H1 (cell line): Measurements from ENCODE around the gene CRYGD. TPM values are rescaled to one million over a fixed set of nuclear protein-coding genes. Genes with fewer than 3 reads are reported as not detected.

ENCODE experiments used
- CTCF ChIA-PET: fragments of 300-600 bp; sonication (Branson Sonifier 250); formaldehyde crosslinking; loops from one replicate; lab custom pipeline; 2021; ENCODE audit not compliant: partially characterized antibody; lab: Charles Lee
- POLR2A ChIA-PET: fragments of 300-600 bp; sonication (Branson Sonifier 250); formaldehyde crosslinking; loops from one replicate; lab custom pipeline; 2021; ENCODE audit warnings: inconsistent platforms; ENCODE audit not compliant: partially characterized antibody; lab: Charles Lee
- DNase-seq, 2 experiments: peaks; one replicate each; pipeline versions ENCODE4 v3.0.0 to v3.0.0-alpha.2; 2010 to 2022; ENCODE audit warnings: low spot score in 2 of 2, low read depth in 1 of 2, mixed read lengths in 1 of 2
- FAIRE-seq: peaks from 2 replicates; lab custom pipeline; 2011; peaks lifted over from hg19 to GRCh38; lab: Jason Lieb, UNC
- H2AFZ ChIP-seq: 2 replicates; pipeline ENCODE4 v1.8.1; 2012; ENCODE audit warnings: low read length, inconsistent platforms
- H2AK5ac ChIP-seq: 2 replicates; pipeline ENCODE4 v1.6.1; 2013; ENCODE audit warnings: low read depth, low read length
- H2BK120ac ChIP-seq: replicated peaks from 2 replicates; pipeline ENCODE3; 2013; ENCODE audit warnings: low read depth, low read length, inconsistent platforms
- H2BK12ac ChIP-seq: 2 replicates; pipeline ENCODE4 v1.6.1; 2013; ENCODE audit warnings: low read depth, low read length
- H2BK15ac ChIP-seq: 2 replicates; pipeline ENCODE4 v1.6.1; 2013; ENCODE audit warnings: low read length
- H2BK20ac ChIP-seq: 2 replicates; pipeline ENCODE4 v1.6.1; 2013; ENCODE audit warnings: low read length
- H2BK5ac ChIP-seq: 2 replicates; pipeline ENCODE4 v1.6.1; 2013; ENCODE audit warnings: low read depth, low read length
- H3K14ac ChIP-seq: 2 replicates; pipeline ENCODE4 v1.6.1; 2013; ENCODE audit warnings: inconsistent platforms; ENCODE audit not compliant: insufficient read length
- H3K18ac ChIP-seq: 2 replicates; pipeline ENCODE4 v1.6.1; 2013; ENCODE audit warnings: low read length; ENCODE audit errors: extremely low read depth
- H3K23ac ChIP-seq: 2 replicates; pipeline ENCODE4 v1.6.1; 2013; ENCODE audit warnings: inconsistent platforms; ENCODE audit not compliant: insufficient read length
- H3K23me2 ChIP-seq: 2 replicates; pipeline ENCODE4 v1.6.1; 2013; ENCODE audit warnings: low read depth, low read length
- H3K27ac ChIP-seq: 2 replicates; pipeline ENCODE4 v1.6.1; 2011; ENCODE audit warnings: low read depth, low read length, inconsistent platforms
- H3K27me3 ChIP-seq, 4 experiments: replicated peaks in 1 of 4; 1 replicate in 1 of 4; 2 replicates in 3 of 4; pipeline versions ENCODE4 v1.6.1 to v1.8.1; 2011 to 2013; ENCODE audit warnings: low read length in 3 of 4, mild to moderate bottlenecking in 3 of 4, inconsistent platforms in 2 of 4, mixed read lengths in 2 of 4, moderate library complexity in 1 of 4; ENCODE audit not compliant: control insufficient read depth in 3 of 4, insufficient read depth in 3 of 4; ENCODE audit errors: extremely low read depth in 1 of 4
- H3K36me3 ChIP-seq, 4 experiments: 2 replicates each; pipeline versions ENCODE4 v1.6.1 to v1.8.1; 2011 to 2013; ENCODE audit warnings: mild to moderate bottlenecking in 4 of 4, low read length in 3 of 4, moderate library complexity in 2 of 4, control low read depth in 1 of 4, inconsistent platforms in 1 of 4; ENCODE audit not compliant: insufficient read depth in 4 of 4, control insufficient read depth in 2 of 4
- H3K4ac ChIP-seq: replicated peaks from 2 replicates; pipeline ENCODE3; 2013; ENCODE audit warnings: low read length, low read depth, mixed read lengths, inconsistent platforms; ENCODE audit not compliant: insufficient read length
- H3K4me1 ChIP-seq, 4 experiments: replicated peaks in 1 of 4; 1 replicate in 1 of 4; 2 replicates in 3 of 4; pipeline versions ENCODE4 v1.6.1 to v1.8.1; 2011 to 2013; ENCODE audit warnings: low read length in 3 of 4, inconsistent platforms in 2 of 4, mixed read lengths in 1 of 4; ENCODE audit not compliant: insufficient read depth in 4 of 4, control insufficient read depth in 3 of 4
- H3K4me2 ChIP-seq, 2 experiments: 2 replicates each; pipeline versions ENCODE4 v1.6.1 to v1.8.1; 2011 to 2013; ENCODE audit warnings: low read depth in 2 of 2, low read length in 2 of 2, control low read depth in 1 of 2, inconsistent platforms in 1 of 2, mild to moderate bottlenecking in 1 of 2; ENCODE audit not compliant: insufficient read depth in 1 of 2
- H3K4me3 ChIP-seq, 4 experiments: fragments of 200-600, 300-600 bp in 1 of 4; sonication (generic), shearing (Covaris generic), sonication (Bioruptor Twin) in 1 of 4; 2 replicates each; pipeline versions ENCODE4 v1.5.1 to v1.8.1; 2011 to 2016; ENCODE audit warnings: low read length in 4 of 4, low read depth in 3 of 4, control low read depth in 2 of 4, inconsistent platforms in 2 of 4, mild to moderate bottlenecking in 2 of 4, mixed read lengths in 1 of 4, moderate library complexity in 1 of 4; ENCODE audit not compliant: insufficient read depth in 2 of 4; ENCODE audit errors: extremely low read depth in 1 of 4
- H3K56ac ChIP-seq: replicated peaks from 2 replicates; pipeline ENCODE3; 2013; ENCODE audit warnings: low read depth, mild to moderate bottlenecking, mixed read lengths, low read length, inconsistent platforms; ENCODE audit not compliant: insufficient read length
- H3K79me1 ChIP-seq: 2 replicates; pipeline ENCODE4 v1.6.1; 2013; ENCODE audit warnings: low read depth, low read length, control low read depth
- H3K79me2 ChIP-seq, 2 experiments: 2 replicates each; pipeline versions ENCODE4 v1.6.1 to v1.8.1; 2012 to 2013; ENCODE audit warnings: low read length in 2 of 2, mild to moderate bottlenecking in 2 of 2, inconsistent platforms in 1 of 2; ENCODE audit not compliant: insufficient read depth in 2 of 2, control insufficient read depth in 1 of 2
- H3K9ac ChIP-seq, 4 experiments: replicated peaks in 1 of 4; 1 replicate in 1 of 4; 2 replicates in 3 of 4; pipeline versions ENCODE4 v1.6.1 to v1.8.1; 2011 to 2013; ENCODE audit warnings: low read depth in 3 of 4, low read length in 3 of 4, control low read depth in 2 of 4, mild to moderate bottlenecking in 2 of 4, moderate library complexity in 2 of 4, inconsistent platforms in 1 of 4; ENCODE audit errors: extremely low read depth in 1 of 4
- H3K9me3 ChIP-seq, 2 experiments: 2 replicates each; pipeline versions ENCODE4 v1.6.1 to v1.8.1; 2012 to 2013; ENCODE audit warnings: mild to moderate bottlenecking in 2 of 2, moderate library complexity in 2 of 2, control low read depth in 1 of 2, inconsistent platforms in 1 of 2, low read depth in 1 of 2, low read length in 1 of 2, mixed read lengths in 1 of 2; ENCODE audit not compliant: insufficient read depth in 2 of 2
- H4K20me1 ChIP-seq, 2 experiments: replicated peaks in 1 of 2; 2 replicates each; pipeline versions ENCODE3 to v1.8.1; 2011 to 2013; ENCODE audit warnings: inconsistent platforms in 2 of 2, low read length in 2 of 2, mild to moderate bottlenecking in 1 of 2; ENCODE audit not compliant: insufficient read depth in 2 of 2, control insufficient read depth in 1 of 2
- H4K5ac ChIP-seq: 2 replicates; pipeline ENCODE4 v1.6.1; 2013; ENCODE audit warnings: low read length, low read depth, mixed read lengths, inconsistent platforms; ENCODE audit not compliant: insufficient read length
- H4K8ac ChIP-seq: 2 replicates; pipeline ENCODE4 v1.8.0; 2013; ENCODE audit warnings: mild to moderate bottlenecking, moderate library complexity, low read length, inconsistent platforms; ENCODE audit not compliant: insufficient read depth; ENCODE audit errors: extremely low read depth
- H4K91ac ChIP-seq: replicated peaks from 2 replicates; pipeline ENCODE3; 2013; ENCODE audit warnings: low read length, mixed read lengths, inconsistent platforms; ENCODE audit not compliant: insufficient read length
- SIN3A ChIP-seq, 2 experiments: IDR thresholded peaks in 1 of 2; conservative IDR thresholded peaks in 1 of 2; 2 replicates each; pipeline ENCODE4 v1.6.1; 2011 to 2012; ENCODE audit warnings: low read length in 2 of 2, improper control_type of control experiment in 1 of 2, low read depth in 1 of 2, mild to moderate bottlenecking in 1 of 2
- WGBS, 2 experiments: shearing (Covaris generic) in 1 of 2; methylation state at CpG; one replicate each; pipeline versions ENCODE4 v1.1.6 to v1.1.7; 2013 to 2015; ENCODE audit warnings: low lambda C conversion rate in 2 of 2, mixed read lengths in 2 of 2, inconsistent platforms in 1 of 2, low coverage in 1 of 2, missing lambda C conversion rate in 1 of 2; ENCODE audit not compliant: insufficient replicate concordance in 2 of 2, insufficient coverage in 1 of 2, insufficient read length in 1 of 2; ENCODE audit errors: extremely low coverage in 1 of 2, missing lambda C conversion rate in 1 of 2; 5-methylcytosine and 5-hydroxymethylcytosine counted together
- polyA plus RNA-seq, 7 experiments: library from polyadenylated mRNA; depleted of rRNA in 3 of 7; stranded (reverse) in 5 of 7; unstranded in 2 of 7; fragments of >200 nt in 5 of 7; fragments of 200-250 nt in 2 of 7; gene quantifications; 1 replicate in 5 of 7; 2 replicates in 1 of 7; 4 replicates in 1 of 7; pipeline versions ENCODE4 v1.2.1 to v1.2.3, GENCODE V29; 2011 to 2013; ENCODE audit warnings: missing spikeins in 2 of 7, mixed read lengths in 2 of 7
- total RNA-seq: library from RNA; stranded (reverse); fragmentation: NEBNext Ultra II Directional; extraction: Animal tissue kit (Norgen Biotek cat#: 25700); gene quantifications from 2 replicates; pipeline ENCODE4 v1.2.1, GENCODE V29; 2021

Gene CRYGD
- total and polyA plus RNA-seq, 2 of the 8 experiments (the other 6 are each of a cell fraction or from before 2014, with no cell fraction given), result 2.9 to 7.1 TPM

DNA sequence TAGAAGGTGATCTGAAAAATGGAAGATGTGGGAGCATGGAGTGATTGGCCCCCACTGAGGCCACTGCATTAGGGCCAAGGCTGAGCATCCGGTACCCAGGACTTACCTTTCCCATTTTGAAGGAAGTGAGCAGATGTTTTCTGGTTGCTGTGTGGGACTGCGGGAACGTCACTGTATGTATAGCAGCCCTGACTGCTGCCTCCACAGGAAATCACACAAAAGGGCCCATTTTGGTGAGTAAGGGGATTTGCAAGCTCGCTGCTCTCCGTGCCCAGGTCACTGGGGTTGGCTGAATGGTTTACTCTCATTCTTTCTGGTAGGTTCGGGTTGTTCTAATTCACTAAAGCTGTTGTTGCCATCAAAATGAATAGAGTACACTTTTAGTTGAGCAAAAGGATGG lies 21.7 kb upstream of the CRYGD start, which contains the start of gene CRYGB:
TSS of gene CRYGB (minus strand) at position 153 of the 400 bp plus-strand sequence. CDS start at position 115, 38 bp downstream.
- Histone ChIP-seq H3K4ac (no peak within 1 kb of the TSS), H3K23me2 (no peaks in the 10 kb centered on the region), H3K56ac (no peak within 1 kb of the TSS), H3K27ac (no peak within 1 kb of the TSS), H3K9me3 (no peaks in the 10 kb centered on the region), H3K4me1 (0 out of 7 replicates have a peak, but pooled peaks cover 0 to 3% (median 0%) of the 10 kb centered on the region in 4 experiments), H4K8ac (peak within 1 kb of the TSS; percentile 64; the same call in 1 of the 2 replicates), H4K20me1 (no peaks in the 10 kb centered on the region), H3K4me3 (no peak within 1 kb of the TSS), H2AK5ac (no peak within 1 kb of the TSS), H4K5ac (no peak within 1 kb of the TSS), H3K14ac (no peak within 1 kb of the TSS), H3K27me3 (no peaks in the 10 kb centered on the region; a peak in 1 of 7 replicates), H3K36me3 (no peaks in the 10 kb centered on the region), H2BK20ac (peak within 1 kb of the TSS; percentile 28; the same call in 1 of the 2 replicates), H4K91ac (no peak within 1 kb of the TSS), H2BK15ac (no peak within 1 kb of the TSS), H3K79me1 (no peaks in the 10 kb centered on the region), H2BK5ac (0 out of 2 replicates have a peak within 1 kb of the TSS, but pooled peaks have one; percentile 35), H3K23ac (no peak within 1 kb of the TSS), H3K4me2 (no peak within 1 kb of the TSS), H2AFZ (peak within 1 kb of the TSS; percentile 81; the same call in 1 of the 2 replicates), H2BK120ac (no peak within 1 kb of the TSS), H3K79me2 (no peaks in the 10 kb centered on the region), H3K9ac (no peak within 1 kb of the TSS), H2BK12ac (0 out of 2 replicates have a peak within 1 kb of the TSS, but pooled peaks have one; percentile 4), H3K18ac (no peak within 1 kb of the TSS)
- DNase-seq (no peak), FAIRE-seq (no peak)
- 72% methylated on average over 6 of the region's 6 CpGs; no CpG with 5 or more reads in 1 of the 2 experiments for WGBS, 2 experiments
- ChIA-PET CTCF (interaction anchor here (0.6 to 6.5 kb wide), 7 partner anchors 12 to 1154 kb away, joined by 3 to 56 read pairs (median 3); no protein-coding TSS in a partner anchor), POLR2A (interaction anchor here (0.6 to 1.3 kb wide), 2 partner anchors 16 to 103 kb away, joined by 4 read pairs; no protein-coding TSS in a partner anchor)
- no peak for TF ChIP-seq SIN3A (conservative IDR thresholded peaks at IDR 0.05 in 1 of 2, IDR thresholded peaks at IDR 0.05 in 1 of 2; ENCODE audit: low read depth in 1 of 2, low read length in 2 of 2)
